Activated CD4-positive, alpha-beta T cell treated with anti-CD3 and anti-CD28 coated beads, Interleukin-2, amount 50 U/mL, for 24 hours (primary cell): ENCODE data around the gene GSTCD.
"Not testable (repeated sequence)": the region's sequence is repeated elsewhere in the genome, so short reads cannot be mapped to it uniquely, and the experiment has no call there.

Experiments
- DNase-seq, 2 donors: peaks; one replicate each; pipeline ENCODE4 v3.0.0-alpha.2; 2020; ENCODE audit warnings: low read depth in 1 of 2, low spot score in 1 of 2

GSTCD gene

GRCh38 chr4:105805501-105806120, 97.0 kb downstream of the GSTCD start:
- DNase-seq = no peak

- no peak for DNase-seq
Measured at GRCh38 chr4:105807496-105807895, 98.9 kb downstream of the GSTCD start.

GRCh38 chr4:105808030-105808749, 99.6 kb downstream of the GSTCD start:
- DNase-seq = no peak

GRCh38 chr4:105808750-105809041, 100.1 kb downstream of the GSTCD start:
- no peak for DNase-seq

GRCh38 chr4:105815701-105816100, 107.1 kb downstream of the GSTCD start:
- no peak for DNase-seq

- no peak for DNase-seq
Measured at GRCh38 chr4:105822061-105822460, 113.5 kb downstream of the GSTCD start.

GRCh38 chr4:105828074-105828473, 119.5 kb downstream of the GSTCD start:
- DNase-seq = no peak

GRCh38 chr4:105831189-105831588, 122.6 kb downstream of the GSTCD start:
- DNase-seq = no peak

- no peak for DNase-seq
Measured at GRCh38 chr4:105835177-105835576, 126.6 kb downstream of the GSTCD start.

- DNase-seq = no peak
Measured at GRCh38 chr4:105836537-105836936, 128.0 kb downstream of the GSTCD start.

- no peak for DNase-seq
Measured at GRCh38 chr4:105837037-105837436, 128.5 kb downstream of the GSTCD start.

- DNase-seq = no peak
Measured at GRCh38 chr4:105838082-105838481, 129.5 kb downstream of the GSTCD start.

- DNase-seq = no peak
Measured at GRCh38 chr4:105840426-105841174, 132.0 kb downstream of the GSTCD start.

GRCh38 chr4:105843941-105844340, 135.4 kb downstream of the GSTCD start:
- no peak for DNase-seq

GRCh38 chr4:105845559-105845958, 137.0 kb downstream of the GSTCD start:
- no peak for DNase-seq

GRCh38 chr4:105848359-105848758, 139.8 kb downstream of the GSTCD start:
- DNase-seq = not testable (repeated sequence)

GRCh38 chr4:105851196-105851595, 142.6 kb downstream of the GSTCD start:
- DNase-seq = no peak

GRCh38 chr4:105852230-105852629, 143.6 kb downstream of the GSTCD start:
- not testable (repeated sequence) for DNase-seq

- no peak for DNase-seq
Measured at GRCh38 chr4:105858466-105859040, 150.0 kb downstream of the GSTCD start.

GRCh38 chr4:105859233-105859632, 150.6 kb downstream of the GSTCD start:
- no peak for DNase-seq

- DNase-seq = no peak
Measured at GRCh38 chr4:105870963-105871362, 162.4 kb downstream of the GSTCD start.

- no peak for DNase-seq
Measured at GRCh38 chr4:105871997-105872396, 163.4 kb downstream of the GSTCD start.
